GM20431 (cell line): ENCODE results near the gene HIVEP1.
"Not testable (repeated sequence)": the region's sequence is repeated elsewhere in the genome, so short reads cannot be mapped to it uniquely, and the experiment has no call there.

Experiments
- in situ Hi-C: fragments of 300-500 bp; cut with MseI, MboI; formaldehyde crosslinking; loops from one replicate; pipeline ENCODE4 v1.15.0; 2020; ENCODE audit warnings: low sequenced_read_pairs; ENCODE audit not compliant: unreplicated experiment

HIVEP1 gene

GRCh38 chr6:12075067-12075563 lies 63.0 kb downstream of the HIVEP1 start:
- in situ Hi-C loops, result no loop called here

- in situ Hi-C loops, result no loop called here
Measured at GRCh38 chr6:12077021-12077710, 65.1 kb downstream of the HIVEP1 start.

- in situ Hi-C loops, result no loop called here
Measured at GRCh38 chr6:12078014-12078413, 65.9 kb downstream of the HIVEP1 start.

- in situ Hi-C loops, result no loop called here
Measured at GRCh38 chr6:12081771-12082170, 69.7 kb downstream of the HIVEP1 start.

GRCh38 chr6:12082368-12082767 lies 70.3 kb downstream of the HIVEP1 start:
- in situ Hi-C loops, result no loop called here

- in situ Hi-C loops, result no loop called here
Measured at GRCh38 chr6:12083302-12083701, 71.2 kb downstream of the HIVEP1 start.

GRCh38 chr6:12083763-12084162 lies 71.7 kb downstream of the HIVEP1 start:
- in situ Hi-C loops, result no loop called here

GRCh38 chr6:12084681-12085080 lies 72.6 kb downstream of the HIVEP1 start:
- in situ Hi-C loops, result no loop called here

- in situ Hi-C loops, result no loop called here
Measured at GRCh38 chr6:12088531-12088930, 76.4 kb downstream of the HIVEP1 start.

- in situ Hi-C loops, result no loop called here
Measured at GRCh38 chr6:12090714-12091113, 78.6 kb downstream of the HIVEP1 start.

GRCh38 chr6:12092762-12093161 lies 80.7 kb downstream of the HIVEP1 start:
- in situ Hi-C loops, result no loop called here

- in situ Hi-C loops, result no loop called here
Measured at GRCh38 chr6:12094689-12095088, 82.6 kb downstream of the HIVEP1 start.

- in situ Hi-C loops, result no loop called here
Measured at GRCh38 chr6:12096342-12096741, 84.2 kb downstream of the HIVEP1 start.

GRCh38 chr6:12097791-12098190 lies 85.7 kb downstream of the HIVEP1 start:
- in situ Hi-C loops, result no loop called here

GRCh38 chr6:12099623-12100338 lies 87.7 kb downstream of the HIVEP1 start:
- in situ Hi-C loops, result no loop called here

GRCh38 chr6:12101048-12101447 lies 88.9 kb downstream of the HIVEP1 start:
- in situ Hi-C loops, result no loop called here

GRCh38 chr6:12101653-12102312 lies 89.7 kb downstream of the HIVEP1 start:
- in situ Hi-C loops, result no loop called here

- in situ Hi-C loops, result no loop called here
Measured at GRCh38 chr6:12102350-12102749, 90.2 kb downstream of the HIVEP1 start.

GRCh38 chr6:12103158-12103557 lies 91.0 kb downstream of the HIVEP1 start:
- in situ Hi-C loops, result no loop called here

- in situ Hi-C loops, result no loop called here
Measured at GRCh38 chr6:12105271-12105670, 93.2 kb downstream of the HIVEP1 start.

GRCh38 chr6:12108376-12108775 lies 96.3 kb downstream of the HIVEP1 start:
- in situ Hi-C loops, result not testable (repeated sequence)
